Esophagus squamous epithelium (tissue), 5 donors: ENCODE measurements around the gene PRKCZ. TPM values are rescaled to one million over a fixed set of nuclear protein-coding genes. Genes with fewer than 3 reads are reported as not detected.

ENCODE experiments used
- DNase-seq: peaks from one replicate; lab custom pipeline; 2025; lab: John Stamatoyannopoulos, UW
- H3K27ac ChIP-seq, 4 donors: fragments of 200-600 bp; sonication (generic); one replicate each; pipeline ENCODE4 v1.5.1; 2016 to 2019; ENCODE audit warnings: mild to moderate bottlenecking in 1 of 4
- H3K27me3 ChIP-seq, 4 donors: fragments of 200-600 bp; sonication (generic); 1 replicate in 3 of 4; 2 replicates in 1 of 4; pipeline versions ENCODE4 v1.5.1 to v1.6.0; 2017 to 2021; ENCODE audit warnings: antibody characterized with exemption in 1 of 4
- H3K36me3 ChIP-seq, 3 donors: fragments of 200-600 bp; sonication (generic); one replicate each; pipeline ENCODE4 v1.5.1; 2016 to 2019
- H3K4me1 ChIP-seq, 3 donors: fragments of 200-600 bp; sonication (generic); one replicate each; pipeline ENCODE4 v1.5.1; 2017 to 2019
- H3K4me3 ChIP-seq, 4 donors: fragments of 200-600 bp; sonication (generic); 1 replicate in 3 of 4; 2 replicates in 1 of 4; pipeline ENCODE4 v1.5.1; 2016 to 2019; ENCODE audit warnings: mild to moderate bottlenecking in 2 of 4, moderate library complexity in 1 of 4
- H3K9me3 ChIP-seq, 3 donors: fragments of 200-600 bp; sonication (generic); one replicate each; pipeline ENCODE4 v1.5.1; 2016 to 2019
- CTCF ChIP-seq, 6 experiments: fragments of 450-650 bp in 4 of 6; fragments of 200-600 bp in 2 of 6; sonication (generic) in 2 of 6; IDR thresholded peaks; one replicate each; pipeline ENCODE4 v1.5.1; 2016 to 2019; ENCODE audit warnings: antibody characterized with exemption in 6 of 6, mild to moderate bottlenecking in 4 of 6, moderate library complexity in 4 of 6
- POLR2A ChIP-seq, 4 donors: fragments of 450-650 bp; IDR thresholded peaks; one replicate each; pipeline ENCODE4 v1.6.1; 2017; ENCODE audit warnings: antibody characterized with exemption in 4 of 4, mild to moderate bottlenecking in 4 of 4, moderate library complexity in 3 of 4
- WGBS, 2 donors: methylation state at CpG; one replicate each; pipeline ENCODE4 v1.1.5; 2018; 5-methylcytosine and 5-hydroxymethylcytosine counted together
- intact Hi-C: fragments of 100-400 bp; cut with DNase I; formaldehyde crosslinking; loops from one replicate; pipeline ENCODE4 v1.15.0; 2022
- total RNA-seq, 4 donors: library from RNA; depleted of rRNA; stranded (reverse); fragments of >200 nt; gene quantifications; one replicate each; pipeline ENCODE4 v1.1.0, GENCODE V29; 2016
- donor health status: DM: yes; HTN: yes; CAD: no.

PRKCZ gene
- total RNA-seq, 4 donors from 2014 or later = 14.5 to 23.8 (median 17.5) TPM

GRCh38 chr1:2029561-2029960 is 20.6 kb upstream of the PRKCZ start:
- 100% methylated on average over 1 of the region's 15 CpGs; no CpG with 5 or more reads in 1 of the 2 donors for WGBS, 2 donors
- H3K4me1 ChIP-seq = peaks cover 0 to 14% (median 9%) of the 10 kb centered on the region in 3 donors
- DNase-seq = no peak
- peaks cover 0 to 64% (median 0%) of the 10 kb centered on the region in 4 donors for H3K27me3 ChIP-seq
- H3K36me3 ChIP-seq = no peaks in the 10 kb centered on the region
- intact Hi-C loops = no loop called here
- H3K4me3 ChIP-seq = no peak overlapping the region
- TF ChIP-seq CTCF (IDR thresholded peaks at IDR 0.05) (no peak), POLR2A (IDR thresholded peaks at IDR 0.05) (no peak)
- H3K27ac ChIP-seq = no peak overlapping the region
- H3K9me3 ChIP-seq = no peaks in the 10 kb centered on the region

- WGBS, 2 donors = 85 to 91% methylated on average over 20 to 23 of the region's 42 CpGs
- H3K4me1 ChIP-seq = peaks cover 0 to 11% (median 5%) of the 10 kb centered on the region in 3 donors
- no peak overlapping the region for H3K27ac ChIP-seq
- no peak for TF ChIP-seq CTCF (IDR thresholded peaks at IDR 0.05)
- TF ChIP-seq POLR2A (IDR thresholded peaks at IDR 0.05) = no peak
- H3K9me3 ChIP-seq = no peaks in the 10 kb centered on the region
- intact Hi-C loops = no loop called here
- H3K36me3 ChIP-seq = no peaks in the 10 kb centered on the region
- H3K4me3 ChIP-seq = no peak overlapping the region
- peaks cover 0 to 64% (median 0%) of the 10 kb centered on the region in 4 donors for H3K27me3 ChIP-seq
- no peak for DNase-seq
Measured at GRCh38 chr1:2030076-2030871, 19.9 kb upstream of the PRKCZ start.

GRCh38 chr1:2031546-2032540 is 18.4 kb upstream of the PRKCZ start:
- Histone ChIP-seq H3K27ac (no peak overlapping the region), H3K9me3 (no peaks in the 10 kb centered on the region), H3K4me1 (no peaks in the 10 kb centered on the region), H3K36me3 (no peaks in the 10 kb centered on the region), H3K4me3 (no peak overlapping the region), H3K27me3 (peaks cover 0 to 55% (median 0%) of the 10 kb centered on the region in 4 donors)
- intact Hi-C loops = no loop called here
- 55 to 70% methylated on average over 2 to 11 of the region's 33 CpGs for WGBS, 2 donors
- no peak for DNase-seq
- TF ChIP-seq CTCF (IDR thresholded peaks at IDR 0.05) = no peak

GRCh38 chr1:2032737-2033136 is 17.5 kb upstream of the PRKCZ start:
- Histone ChIP-seq H3K9me3 (no peaks in the 10 kb centered on the region), H3K36me3 (no peaks in the 10 kb centered on the region), H3K4me1 (no peaks in the 10 kb centered on the region), H3K4me3 (no peak overlapping the region), H3K27me3 (peaks cover 0 to 55% (median 0%) of the 10 kb centered on the region in 4 donors), H3K27ac (no peak overlapping the region)
- intact Hi-C loops = no loop called here
- WGBS, 2 donors = 0% methylated on average over 1 of the region's 14 CpGs; no CpG with 5 or more reads in 1 of the 2 donors
- TF ChIP-seq POLR2A (IDR thresholded peaks at IDR 0.05) (no peak), CTCF (IDR thresholded peaks at IDR 0.05) (no peak)
- no peak for DNase-seq
